Ishikawa (cell line): ENCODE results near the gene DYRK1A.

Experiments used
- EGR1 ChIP-seq: IDR thresholded peaks from 2 replicates; pipeline ENCODE4 v1.6.1; 2012
- TEAD4 ChIP-seq: IDR thresholded peaks from 2 replicates; pipeline ENCODE4 v1.6.1; 2012
- USF1 ChIP-seq: IDR thresholded peaks from 2 replicates; pipeline ENCODE4 v1.6.1; 2012
- ZBTB7A ChIP-seq: IDR thresholded peaks from 2 replicates; pipeline ENCODE4 v1.6.1; 2012; ENCODE audit warnings: low read depth
- TF ChIP-seq, protein P1 (sequence below): IDR thresholded peaks from 2 replicates; pipeline ENCODE4 v1.6.1; 2012

GRCh38 chr21:37551993-37552355 is 185.4 kb downstream of the DYRK1A start:
- TF ChIP-seq, protein P1, sequence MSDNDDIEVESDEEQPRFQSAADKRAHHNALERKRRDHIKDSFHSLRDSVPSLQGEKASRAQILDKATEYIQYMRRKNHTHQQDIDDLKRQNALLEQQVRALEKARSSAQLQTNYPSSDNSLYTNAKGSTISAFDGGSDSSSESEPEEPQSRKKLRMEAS: no peak
- TF ChIP-seq TEAD4 (no peak), USF1 (no peak), EGR1 (no peak), ZBTB7A (no peak)
